NCI-H1048 (cell line): Measurements from ENCODE around the gene SLC38A5.
"Not testable (repeated sequence)": the region's sequence is repeated elsewhere in the genome, so short reads cannot be mapped to it uniquely, and the experiment has no call there.

Source experiments
- DNase-seq: peaks from one replicate; lab custom pipeline; 2025; lab: John Stamatoyannopoulos, UW

The SLC38A5 gene

DNA sequence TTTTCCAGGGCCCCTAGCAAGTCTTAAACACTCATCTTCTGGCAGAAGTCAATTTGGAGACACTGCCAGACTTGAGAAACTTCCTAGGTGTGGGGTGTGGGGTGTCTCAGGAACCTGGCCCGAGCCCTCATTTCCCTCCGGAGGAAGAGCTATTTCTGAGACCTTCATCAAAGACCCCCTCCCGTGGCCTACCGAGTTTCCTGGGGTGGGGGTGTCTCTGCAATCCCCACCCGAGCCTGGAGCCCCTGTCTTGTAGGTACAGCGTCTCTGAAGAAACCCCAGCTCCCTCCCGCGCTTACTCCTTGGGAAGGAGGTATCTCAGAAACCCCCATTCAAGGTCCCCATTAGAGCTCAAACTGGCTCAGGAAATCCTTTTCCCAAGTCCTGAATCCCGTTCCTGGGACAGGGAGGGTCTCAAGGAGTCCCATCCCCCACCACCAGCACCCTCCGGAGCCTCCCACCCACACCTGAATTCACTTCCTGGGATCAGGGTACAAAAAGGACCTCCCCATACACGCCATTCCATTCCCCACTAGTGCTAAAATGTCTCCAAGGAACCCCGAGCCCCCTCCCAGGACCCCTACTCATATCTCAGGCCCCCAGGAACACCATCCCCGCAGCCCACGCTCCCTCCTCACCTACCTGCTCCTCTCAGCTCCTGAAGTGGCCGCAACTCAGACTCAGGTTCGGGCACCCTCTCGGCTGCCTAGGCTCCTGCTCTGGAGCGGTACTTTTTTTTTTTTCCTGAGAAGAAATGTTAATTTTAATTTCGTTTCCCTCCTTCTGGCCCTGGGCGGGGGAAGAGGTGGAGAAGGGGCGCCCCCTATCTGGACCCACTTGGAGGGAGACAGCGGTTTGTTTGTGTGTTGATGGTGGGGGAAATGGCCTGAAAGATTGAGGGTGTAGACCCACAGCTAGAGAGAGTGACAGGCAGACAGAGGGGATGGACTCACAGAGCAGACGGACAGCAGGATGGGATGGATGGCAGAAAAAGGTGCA, 1.1 kb downstream of the SLC38A5 start:
- DNase-seq, result no peak

DNA sequence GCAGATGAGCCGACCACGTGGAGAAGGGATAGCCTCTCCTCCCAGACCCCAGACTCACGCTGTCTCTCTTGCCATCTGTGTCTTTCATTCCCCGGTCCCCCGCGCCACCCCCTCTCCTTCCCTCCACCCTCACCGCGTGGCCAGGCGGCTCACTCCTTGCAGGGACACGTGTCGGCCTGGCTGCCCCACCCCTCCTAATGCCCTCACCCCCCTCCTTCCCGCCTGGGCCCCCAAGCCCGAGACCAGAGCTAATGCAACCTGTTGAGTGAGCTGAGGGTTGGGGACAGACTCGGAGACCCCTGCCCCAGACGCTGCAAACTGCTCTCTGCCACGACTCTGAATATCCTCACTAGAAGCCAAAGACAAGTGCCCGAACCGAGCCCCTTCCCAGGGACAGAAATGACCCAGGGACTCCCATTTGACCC, 1.8 kb downstream of the SLC38A5 start:
- no peak for DNase-seq

DNA sequence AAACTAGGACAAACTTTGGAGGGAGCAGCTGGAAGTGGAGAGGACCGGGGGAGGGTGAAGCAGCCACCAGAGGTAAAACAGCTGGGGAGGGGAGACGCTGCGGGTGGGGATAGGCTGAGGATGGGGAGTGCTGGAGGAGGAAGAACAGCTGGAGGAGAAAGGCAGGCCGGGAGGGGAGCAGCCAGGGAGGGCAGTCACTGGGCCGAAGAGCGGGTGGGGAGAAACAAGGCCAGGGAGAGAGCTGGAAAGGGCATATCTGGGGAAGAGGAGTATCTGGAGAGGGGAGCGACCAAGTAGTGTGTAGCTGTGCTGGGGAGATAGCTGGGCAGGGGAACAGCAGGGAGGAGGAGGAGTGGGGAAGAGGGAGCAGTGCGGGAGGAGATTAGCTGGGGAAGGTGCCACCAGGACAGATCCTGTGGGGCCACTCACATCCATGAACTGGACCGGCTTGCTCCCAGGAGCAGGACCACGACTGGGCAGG, 2.7 kb downstream of the SLC38A5 start:
- no peak for DNase-seq

DNA sequence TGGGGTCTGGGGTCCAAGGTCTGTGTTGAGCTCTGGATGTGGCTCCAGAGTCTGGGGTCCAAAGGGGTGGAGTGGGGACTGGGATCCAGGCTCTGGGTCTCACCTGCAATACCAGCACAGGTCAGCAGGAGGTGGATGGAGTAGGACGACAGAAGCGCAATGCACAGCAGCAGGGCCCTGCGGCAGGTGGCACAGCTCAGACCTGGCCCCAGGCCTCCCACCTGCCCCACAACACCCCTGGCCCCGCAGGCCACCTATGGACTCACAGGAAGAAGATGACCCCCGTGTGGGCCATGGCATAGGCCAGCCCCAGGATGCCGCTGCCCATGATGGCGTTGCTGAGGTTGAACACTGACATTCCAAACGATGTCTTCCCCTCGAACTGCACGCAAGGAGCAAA, 3.4 kb downstream of the SLC38A5 start:
- no peak for DNase-seq

DNA sequence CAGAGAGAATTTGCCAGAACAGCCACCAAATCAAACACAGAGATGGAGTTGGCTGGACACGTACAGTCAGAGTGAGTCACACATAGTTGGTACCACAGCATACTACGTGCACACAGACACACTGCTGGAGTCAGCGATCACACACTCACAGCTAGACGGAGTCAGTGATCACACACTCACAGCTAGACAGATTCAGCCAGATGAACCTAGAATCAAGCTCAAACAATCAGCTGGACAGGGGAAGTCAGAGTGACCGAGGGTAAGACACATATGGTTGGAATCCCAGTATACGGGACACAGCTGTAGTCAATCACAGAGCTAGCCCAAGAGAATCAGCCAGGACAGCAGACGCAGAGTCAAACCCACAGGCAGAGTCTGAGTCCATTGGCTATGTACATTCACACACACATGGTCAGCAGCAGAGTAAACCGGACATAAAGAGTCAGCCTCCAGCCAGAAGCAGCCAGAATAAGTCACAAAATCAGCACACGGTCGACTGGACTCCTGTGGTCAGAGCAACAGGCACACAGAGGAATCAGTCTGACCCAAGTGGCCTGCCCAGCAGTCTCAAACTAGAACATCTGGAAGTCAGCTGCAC, 4.6 kb downstream of the SLC38A5 start:
- DNase-seq, result no peak

DNA sequence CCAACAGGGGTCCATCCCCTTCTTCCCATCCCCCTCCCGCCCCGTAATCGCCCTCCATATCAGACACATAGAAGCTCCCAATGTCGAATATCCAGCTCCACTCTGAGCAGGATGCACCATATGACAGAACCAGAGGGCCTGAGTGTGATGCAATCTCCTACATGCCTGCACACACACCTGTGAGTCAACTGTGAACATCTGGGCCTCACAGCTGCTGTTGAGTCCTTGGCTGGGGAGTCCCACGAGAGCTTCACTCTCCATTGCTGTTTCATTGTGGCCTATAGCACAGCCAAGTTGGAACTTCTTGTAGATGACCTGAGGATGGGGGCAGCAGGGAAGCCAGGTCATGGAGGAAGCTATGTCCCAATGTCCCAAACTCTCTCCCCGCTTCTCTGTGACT, 8.2 kb downstream of the SLC38A5 start:
- DNase-seq, result no peak

DNA sequence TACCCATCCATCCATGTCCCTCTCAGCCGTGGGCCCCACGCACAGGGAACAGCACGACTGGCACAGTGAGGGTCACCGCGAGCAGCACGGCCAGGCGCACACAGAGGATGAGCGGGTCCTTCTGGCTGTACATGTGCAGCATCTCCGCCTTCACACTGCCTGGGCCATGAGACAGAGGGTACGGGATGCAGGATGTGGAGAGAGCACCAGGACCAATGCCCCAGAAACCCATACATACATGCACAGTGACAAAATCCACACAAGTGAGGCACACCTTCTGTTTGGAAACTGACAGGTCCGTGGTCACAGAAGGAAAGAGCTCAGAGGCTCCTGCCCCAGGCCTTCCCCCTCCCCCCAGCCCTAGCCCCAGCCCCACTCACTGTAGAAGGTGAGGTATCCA, 9.5 kb downstream of the SLC38A5 start:
- no peak for DNase-seq

DNA sequence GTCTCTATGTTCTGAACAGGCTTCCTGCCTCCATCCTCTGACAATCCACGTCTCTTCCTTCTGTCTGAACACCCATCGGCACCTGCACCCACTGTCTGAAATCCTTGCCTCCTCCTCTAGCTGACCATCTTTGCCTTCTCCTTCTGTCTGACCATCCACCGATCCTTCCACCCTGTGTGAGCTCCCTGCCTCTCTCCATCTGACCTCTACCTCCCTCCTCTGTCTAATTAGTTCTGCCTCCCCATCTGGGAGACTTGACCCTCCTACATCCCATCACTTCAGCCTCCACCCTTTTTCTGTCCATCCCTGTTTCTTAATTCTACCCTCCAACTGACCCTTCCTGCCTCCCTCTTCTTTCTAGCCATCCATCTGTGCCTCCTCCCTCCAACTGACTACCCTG, 10.0 kb downstream of the SLC38A5 start:
- DNase-seq, result no peak

DNA sequence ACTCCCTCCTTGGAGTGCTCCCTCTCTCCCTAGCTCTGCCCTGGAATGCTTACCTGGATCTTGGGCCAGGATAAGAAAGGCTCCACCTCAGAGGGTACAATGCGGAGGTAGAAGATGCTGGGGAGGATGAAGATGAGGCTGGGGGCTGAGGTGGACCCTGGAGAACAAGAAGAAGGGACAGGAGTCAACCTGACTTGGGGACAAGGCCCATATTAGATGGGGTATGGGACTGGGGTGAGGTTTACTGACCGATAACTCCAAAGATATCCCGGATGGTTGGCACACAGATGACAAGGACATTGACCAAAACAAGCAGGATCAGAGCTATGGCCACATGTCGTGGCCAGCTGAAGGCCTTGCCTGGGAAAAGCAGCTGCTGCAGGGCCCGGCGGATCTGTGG, 10.6 kb downstream of the SLC38A5 start:
- no peak for DNase-seq

DNA sequence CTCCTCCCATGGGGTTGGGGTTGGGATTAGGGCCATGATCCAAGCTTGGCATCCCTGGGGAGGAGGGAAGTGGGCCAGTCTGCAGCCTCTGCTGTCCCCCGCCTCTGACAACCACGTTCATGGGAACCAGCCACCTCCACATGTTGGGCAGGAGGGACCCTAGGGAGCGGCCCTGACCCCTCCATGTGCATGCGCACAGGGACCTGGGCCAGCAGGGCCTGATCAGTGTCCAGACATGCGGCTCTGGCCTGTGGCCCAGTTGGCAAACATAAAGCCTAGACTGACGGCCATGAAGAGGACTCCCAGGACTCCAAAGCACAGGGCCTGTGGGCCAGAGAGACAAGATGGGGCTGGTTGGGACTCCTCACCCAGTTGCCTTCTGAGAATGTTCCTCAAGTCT, 11.3 kb downstream of the SLC38A5 start:
- no peak for DNase-seq

DNA sequence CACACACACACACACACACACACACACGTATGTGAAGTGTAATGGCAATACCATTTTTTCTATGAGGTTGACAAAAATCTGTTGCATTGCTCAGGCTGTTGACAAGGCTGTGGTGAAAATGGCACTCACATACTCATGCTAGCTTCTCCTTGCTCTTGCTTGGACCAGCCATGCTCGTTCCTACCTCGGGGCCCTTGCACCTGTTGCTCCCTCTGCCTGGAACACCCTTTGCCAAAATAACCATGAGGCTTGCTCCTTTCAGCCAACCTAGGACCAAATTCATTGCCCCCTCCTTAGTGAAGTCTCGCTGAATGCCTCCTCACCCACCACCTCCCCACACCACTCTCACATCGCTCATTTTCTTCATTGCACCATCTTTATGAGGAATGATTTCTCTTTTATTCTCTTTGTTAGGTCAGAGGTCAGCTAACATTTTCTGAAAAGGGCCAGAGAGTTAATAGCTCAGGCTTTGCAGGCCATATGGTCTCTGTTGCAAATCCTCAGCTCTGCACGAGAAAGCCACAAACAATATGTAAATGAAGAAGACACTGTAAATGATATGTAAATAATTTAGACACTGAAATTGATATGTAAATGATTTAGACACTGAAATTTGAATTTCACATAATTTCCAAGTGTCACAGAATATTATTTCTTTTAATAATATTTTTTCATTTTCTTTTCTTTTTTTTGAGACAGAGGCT, 13.3 kb downstream of the SLC38A5 start:
- DNase-seq, result no peak

DNA sequence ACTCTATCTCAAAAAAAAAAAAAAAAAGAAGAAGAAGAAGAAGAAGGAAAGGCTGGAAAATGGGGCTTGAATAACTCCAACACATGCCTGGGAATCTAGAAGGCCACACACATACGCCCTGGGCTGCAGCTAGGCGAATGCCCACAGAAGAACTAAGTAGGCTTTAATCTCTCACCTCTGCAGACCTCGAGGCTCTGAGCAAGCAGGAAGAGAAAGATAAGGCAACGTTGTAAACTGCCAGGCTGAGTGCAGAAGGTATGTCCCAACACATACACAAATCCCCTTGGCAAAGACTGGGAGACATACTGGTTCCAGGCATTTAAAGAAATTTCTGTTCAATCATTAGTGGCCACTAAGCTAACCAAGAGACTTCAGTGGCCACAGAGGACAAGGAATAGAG, 18.4 kb downstream of the SLC38A5 start:
- DNase-seq, result no peak

DNA sequence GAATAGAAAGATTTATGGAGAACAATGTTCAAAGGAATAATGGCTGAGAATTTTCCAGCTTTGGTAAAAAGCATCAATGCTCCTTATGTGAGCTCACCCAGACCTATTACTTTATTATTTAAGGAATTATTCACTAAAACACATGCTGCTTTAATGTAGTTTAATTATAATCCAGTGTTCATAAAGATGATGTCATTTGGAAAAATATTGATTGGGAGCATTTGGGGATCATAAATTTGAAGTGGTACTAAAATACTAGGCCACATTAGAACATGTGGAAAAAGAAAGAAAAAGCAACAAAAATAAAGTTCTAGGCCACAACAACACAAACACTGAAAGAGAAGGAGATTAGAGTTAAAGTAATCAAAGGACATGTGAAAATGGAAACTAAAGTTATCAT, 20.0 kb downstream of the SLC38A5 start:
- DNase-seq, result no peak

DNA sequence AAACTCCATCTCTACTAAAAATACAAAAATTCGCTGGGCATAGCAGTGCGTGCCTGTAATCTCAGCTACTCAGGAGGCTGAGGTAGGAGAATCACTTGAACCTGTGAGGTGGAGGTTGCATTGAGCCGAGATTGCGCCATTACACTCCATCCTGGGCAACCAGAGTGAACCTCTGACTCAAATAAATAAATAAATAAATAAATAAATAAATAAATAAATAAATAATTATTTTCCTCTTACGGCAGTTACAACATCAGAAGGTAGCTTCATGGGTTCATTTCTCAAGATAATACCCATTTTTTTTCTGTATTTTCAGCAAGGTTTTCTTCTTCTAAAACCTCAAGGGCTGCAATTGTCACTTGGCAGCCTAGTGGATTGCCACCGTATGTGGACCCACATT, 22.9 kb downstream of the SLC38A5 start:
- not testable (repeated sequence) for DNase-seq

DNA sequence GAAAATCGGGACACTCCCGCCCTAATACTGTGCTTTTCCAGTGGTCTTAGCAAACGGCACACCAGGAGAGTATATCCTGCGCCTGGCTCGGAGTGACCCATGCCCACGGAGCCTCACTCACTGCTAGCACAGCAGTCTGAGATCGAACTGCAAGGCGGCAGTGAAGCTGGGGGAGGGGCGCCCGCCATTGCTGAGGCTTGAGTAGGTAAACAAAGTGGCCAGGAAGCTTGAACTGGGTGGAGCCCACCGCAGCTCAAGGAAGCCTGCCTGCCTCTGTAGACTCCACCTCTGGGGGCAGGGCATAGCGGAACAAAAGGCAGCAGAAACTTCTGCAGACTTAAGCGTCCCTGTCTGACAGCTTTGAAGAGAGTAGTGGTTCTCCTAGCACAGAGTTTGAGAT, 36.3 kb downstream of the SLC38A5 start:
- not testable (repeated sequence) for DNase-seq

DNA sequence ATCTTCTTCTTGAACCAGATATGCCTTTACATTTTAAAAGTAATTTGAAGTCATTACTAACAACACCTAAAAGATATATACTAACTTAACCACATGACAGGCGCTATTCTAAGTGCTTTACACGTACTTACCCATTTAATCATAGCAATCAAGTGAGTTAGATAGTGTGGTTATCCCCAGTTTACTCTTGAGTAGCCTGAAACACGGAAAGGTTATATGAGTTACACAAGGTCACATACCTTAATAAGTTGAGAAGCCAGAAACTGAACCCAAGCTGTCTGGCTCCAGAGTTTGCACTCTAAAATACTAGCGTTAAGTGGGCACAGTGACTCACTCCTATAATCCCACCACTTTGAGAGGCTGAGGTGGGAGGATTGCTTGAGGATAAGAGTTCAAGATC, 39.9 kb downstream of the SLC38A5 start:
- not testable (repeated sequence) for DNase-seq

DNA sequence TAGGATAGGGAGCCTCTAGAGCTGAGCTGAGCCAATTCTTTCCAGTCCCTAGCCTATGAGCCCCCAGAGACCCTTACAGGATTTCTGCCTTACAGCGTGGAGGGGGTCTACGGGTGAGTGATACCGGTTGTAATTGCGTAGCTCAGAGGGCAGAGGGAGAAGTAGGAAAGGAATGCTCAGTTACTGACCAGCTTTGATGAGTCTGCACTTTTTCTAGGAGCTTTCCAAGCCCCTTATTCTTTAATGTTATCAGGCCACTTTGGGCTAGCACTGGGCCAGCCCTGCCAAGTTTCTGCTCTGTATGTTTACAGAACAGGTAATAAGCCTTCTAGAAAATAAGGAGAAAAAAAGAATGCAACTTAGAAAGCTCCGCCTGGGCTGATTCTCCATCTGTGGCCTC, 40.5 kb downstream of the SLC38A5 start:
- not testable (repeated sequence) for DNase-seq

DNA sequence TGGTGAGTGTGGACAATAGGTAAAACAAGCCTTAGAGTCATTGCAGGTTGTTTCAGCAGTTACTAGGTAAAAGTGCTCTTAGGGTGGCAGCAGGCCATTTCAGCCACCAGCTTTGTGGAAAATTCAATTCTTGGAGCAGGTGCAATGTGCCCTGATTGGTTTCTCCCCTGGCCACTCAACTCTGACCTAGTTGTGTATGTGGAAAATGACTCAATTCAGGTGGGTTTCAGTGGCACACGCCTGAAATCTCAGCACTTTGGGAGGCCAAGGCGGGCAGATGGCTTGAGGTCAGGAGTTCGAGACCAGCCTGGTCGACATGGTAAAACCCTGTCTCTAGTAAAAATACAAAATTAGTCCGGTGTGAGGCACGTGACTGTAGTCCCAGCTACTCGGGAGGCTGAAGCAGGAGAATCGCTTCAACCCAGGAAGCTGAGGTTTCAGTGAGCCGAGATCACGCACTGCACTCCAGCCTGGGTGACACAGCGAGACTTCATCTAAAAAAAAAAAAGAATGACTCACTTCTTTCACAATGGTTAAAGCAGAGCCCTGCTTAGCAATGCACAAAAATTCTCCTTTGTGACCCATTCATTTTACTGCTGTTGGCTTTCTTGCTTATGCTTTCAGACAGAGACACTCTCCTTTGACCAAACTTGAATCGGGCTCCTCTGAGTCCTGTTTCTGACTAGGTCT, 42.9 kb downstream of the SLC38A5 start:
- DNase-seq, result not testable (repeated sequence)

DNA sequence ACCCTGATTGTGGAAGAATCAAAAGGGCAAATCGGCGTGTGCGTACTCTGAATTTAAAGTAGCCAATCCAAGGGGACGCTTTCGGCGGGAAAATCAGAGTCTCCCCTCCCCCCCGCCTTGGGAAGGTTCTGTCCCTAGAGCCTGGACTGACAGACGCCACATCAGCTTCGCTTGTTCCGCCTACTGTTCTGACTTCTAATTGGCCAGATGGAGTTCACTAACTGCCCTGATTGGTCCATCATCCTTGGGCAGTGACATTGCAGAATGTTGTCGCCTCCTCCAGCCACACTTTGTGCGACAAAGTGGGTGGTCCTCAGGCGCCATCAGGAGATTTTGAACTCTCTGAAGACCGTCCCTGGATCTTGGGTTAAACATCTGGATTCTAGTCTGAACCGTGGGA, 58.2 kb downstream of the SLC38A5 start, which contains the start of gene SSX4B:
TSS of gene SSX4B (minus strand) at position 101 of the 400 bp plus-strand sequence. CDS start 588 bp downstream, outside the sequence.
- not testable (repeated sequence) for DNase-seq
